NCI-H2029 treated with DMSO at 0.1 percent for 48 hours (cell line): ENCODE measurements around the gene PRDM2.

Source experiments
- DNase-seq: peaks from one replicate; lab custom pipeline; 2025; lab: John Stamatoyannopoulos, UW

PRDM2 gene

DNA sequence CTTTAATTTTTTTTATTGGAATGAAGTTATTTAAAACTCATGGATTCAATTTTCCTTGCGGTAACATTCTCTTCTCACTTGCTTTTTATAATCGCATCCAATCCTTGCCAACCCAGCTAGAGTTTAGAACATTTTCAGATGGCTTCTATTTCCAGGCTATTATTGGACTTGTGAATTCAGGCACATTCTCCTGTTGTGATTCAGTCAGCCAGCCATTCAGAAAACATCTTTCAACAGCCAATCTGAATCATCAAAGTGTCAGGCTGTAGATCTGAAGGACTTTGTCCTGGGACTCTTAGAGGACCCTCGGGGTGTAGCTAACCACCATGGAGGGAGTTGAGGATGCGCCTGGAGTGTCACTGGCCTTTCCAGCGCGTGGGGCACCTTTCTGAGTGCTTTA, 92.4 kb downstream of the PRDM2 start:
- no peak for DNase-seq

DNA sequence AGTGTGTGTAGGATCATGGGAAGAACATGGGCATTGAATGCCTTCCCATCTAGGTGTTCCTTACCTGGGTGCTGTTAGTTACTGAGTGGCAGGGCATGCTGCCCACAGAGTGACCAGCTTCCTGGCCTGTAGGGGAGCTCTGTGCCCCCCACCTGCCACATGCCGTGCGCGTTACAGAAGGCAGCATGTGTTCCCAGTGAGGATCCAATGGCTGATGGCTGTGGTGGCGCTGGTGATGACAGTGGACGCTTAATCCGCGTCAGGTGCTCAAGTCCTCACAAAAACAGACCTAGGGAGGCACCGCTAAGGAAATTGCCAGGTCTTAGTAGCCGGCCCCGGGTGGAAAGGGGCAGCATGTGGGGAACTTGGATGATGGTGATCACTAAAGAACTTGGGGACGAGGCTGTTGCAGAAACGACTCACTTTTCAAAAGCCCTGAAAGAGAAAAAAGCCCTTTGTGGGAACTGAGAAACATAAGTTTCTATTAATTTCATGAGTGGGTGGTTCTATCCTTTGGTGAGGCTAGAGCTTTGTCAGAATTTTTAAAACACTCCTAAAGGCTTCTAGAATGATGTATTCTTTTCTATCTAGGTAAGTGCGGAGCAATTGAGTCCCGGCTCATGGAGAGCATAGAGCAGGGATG, 93.2 kb downstream of the PRDM2 start:
- no peak for DNase-seq

DNA sequence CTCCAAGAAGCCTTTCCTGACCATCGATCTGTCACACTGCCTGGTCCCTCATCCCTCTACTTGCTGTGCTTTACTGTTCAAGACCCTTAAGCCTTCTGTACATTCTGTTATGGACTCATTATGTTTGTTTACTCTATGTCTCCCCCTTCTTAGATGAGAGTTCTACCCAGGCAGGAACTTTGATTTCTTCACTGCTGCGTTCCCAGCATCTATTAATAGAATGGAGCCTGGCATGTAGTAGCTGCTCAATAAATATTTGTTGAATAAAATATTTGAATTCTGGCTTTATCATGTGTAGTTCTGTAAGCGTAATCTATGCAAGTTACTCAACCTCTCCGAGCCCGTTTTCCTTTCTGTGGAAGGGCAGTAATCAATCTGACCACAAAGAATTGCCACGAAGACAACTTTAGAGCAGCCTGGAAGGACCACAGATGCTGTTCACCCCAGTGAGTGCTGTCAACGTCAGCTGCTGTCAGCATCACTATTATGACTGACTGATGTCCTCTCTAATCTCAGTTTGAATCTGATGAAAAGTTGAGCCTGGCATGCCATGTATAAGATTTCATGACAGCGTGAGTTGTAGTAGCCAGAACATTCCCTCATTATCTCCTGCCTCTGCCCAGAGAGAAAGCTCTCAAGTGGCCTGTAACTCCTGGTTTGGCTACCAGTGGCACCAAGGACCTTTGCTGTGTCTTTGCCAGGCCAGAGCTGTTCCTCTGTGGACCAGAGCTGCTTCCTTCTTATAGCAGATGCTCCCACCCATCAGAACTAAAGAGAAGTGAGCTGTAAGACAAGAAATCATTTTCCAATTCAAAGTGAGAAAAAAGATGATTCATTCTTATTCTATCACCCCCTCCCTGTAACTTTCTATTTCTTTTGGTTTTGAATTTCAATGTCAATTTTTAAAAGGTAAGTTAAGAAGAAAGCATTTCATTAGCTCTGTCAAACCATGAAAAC, 94.5 kb downstream of the PRDM2 start:
- DNase-seq = no peak

DNA sequence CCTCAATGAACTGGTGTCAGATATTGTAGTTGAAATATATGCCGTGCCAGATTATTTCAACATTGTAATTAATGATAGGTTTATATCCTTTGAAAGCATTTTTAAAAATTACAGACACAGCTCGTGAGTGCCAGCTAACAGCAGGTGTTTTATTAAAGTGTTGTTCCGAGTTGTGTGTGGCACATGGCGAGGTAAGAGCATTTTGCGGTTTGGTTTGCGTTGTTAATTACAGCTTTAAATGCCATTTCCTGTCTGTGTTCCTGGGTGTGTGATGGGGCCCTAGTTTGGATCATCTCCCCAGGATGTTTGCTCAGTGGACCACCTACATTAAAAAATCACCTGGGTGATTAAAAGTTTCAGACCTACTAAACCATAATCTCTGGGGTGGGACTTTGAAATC, 97.4 kb downstream of the PRDM2 start:
- peak; percentile 43 for DNase-seq

DNA sequence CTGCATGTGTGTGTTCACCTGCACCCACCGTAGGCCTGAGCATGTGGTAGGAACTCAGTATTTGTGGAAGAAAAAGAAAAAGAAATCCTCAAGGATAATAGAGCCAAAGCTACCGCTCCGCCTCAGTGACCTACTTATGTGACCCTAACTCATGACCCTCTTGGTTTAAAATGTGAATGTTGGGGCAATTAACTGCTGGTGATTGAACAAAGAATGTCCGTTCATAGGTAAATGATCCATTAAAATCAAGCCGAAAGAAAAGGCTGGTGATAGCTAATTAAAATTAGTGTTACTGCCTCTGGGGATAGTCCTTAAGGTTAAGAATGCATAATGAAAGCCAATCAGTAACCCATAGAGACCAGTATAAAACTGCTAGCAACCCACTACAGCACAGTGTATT, 98.1 kb downstream of the PRDM2 start:
- DNase-seq = no peak

DNA sequence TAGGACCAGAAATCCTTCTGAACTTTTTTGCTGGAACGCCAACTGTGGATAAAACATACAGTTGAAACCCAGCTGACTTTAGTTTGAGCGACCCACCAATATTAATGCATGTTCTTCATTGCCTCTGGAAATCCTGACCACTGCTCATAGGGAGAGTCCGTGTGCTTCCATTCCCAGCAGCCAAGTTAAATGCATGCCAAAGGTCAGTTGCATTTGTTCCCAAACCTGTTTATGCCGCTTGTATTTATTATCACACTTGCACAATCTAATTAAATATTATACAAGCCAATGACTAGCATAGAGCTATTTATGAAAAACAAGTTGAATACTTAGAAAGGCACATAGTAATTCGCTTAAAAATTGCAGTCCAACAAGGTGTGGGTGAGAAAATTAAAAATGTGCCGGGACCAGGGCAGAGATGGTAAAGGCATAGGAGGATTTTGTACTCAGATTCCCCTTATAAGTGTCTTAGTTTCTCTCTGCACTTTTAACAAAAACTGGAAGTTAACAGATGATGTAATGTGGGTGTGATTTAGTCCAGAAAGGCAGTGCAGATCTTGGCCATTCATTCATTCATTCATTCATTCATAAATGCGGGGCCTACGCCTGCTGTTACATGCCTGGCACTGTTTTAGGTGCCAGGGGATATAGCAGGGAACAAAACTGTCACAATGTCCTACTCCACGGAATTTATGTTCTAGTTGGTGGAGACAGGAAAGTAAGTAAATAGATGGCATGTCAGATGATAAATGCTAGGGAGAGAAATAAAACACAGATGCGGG, 99.7 kb downstream of the PRDM2 start:
- DNase-seq = no peak

DNA sequence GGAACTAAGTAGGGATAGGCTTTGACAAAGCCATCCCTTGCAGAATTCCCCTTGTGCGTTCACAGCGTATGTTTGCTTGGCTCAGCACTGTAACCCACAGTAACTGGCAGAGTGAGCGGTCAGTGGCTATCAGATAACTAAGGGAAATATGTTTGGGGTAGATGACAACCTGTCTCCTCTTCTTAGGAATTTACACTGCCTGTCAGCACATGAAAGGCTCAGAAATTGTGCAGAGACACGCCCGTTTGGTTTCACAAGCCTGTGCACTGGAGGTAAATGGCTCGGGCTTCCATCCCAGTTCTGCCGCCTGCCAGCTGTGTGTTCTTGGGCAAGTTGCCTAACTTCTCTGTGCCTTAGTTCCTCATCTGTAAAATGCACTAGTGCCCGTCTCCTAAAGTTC, 101.2 kb downstream of the PRDM2 start:
- DNase-seq = no peak

DNA sequence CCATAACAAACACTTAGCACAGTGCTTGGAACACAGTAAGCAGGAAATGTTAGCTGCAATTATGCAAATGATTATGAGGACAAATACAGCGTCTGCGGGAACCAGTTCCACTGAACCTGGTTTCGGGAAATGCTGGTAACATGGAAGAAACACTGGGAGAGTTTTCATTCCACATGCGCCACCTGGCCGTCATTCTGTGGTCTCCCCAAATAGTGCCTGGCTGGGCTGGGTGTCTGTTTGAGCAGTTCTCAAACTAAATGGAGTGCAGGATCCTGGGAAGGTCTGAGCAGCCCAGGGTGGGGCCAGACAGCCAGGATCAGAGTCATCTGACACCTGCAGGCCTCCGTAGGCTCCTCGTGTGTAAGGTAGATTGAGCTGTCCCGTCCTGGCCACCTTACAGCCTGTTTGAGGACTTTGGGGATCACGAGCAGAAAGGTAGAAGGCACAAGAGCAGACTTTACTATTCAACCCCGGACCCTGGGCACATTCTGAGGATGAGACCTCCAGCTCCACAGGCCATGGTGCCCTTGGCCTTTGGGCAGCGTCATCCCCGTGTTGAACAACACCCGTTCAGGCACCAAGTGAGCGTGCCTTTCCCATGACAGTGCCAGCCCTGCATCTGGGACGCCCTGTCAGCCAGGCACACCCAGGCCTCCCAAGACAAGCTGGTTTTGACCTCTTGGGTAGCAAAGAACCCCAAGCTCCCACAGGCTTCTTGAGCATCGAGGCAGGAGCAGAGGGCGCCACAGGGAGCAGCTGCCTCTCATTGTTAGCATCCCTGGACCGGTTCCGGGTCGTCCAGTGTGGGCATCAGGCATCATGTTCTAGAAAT, 101.9 kb downstream of the PRDM2 start:
- peak; percentile 23 for DNase-seq

DNA sequence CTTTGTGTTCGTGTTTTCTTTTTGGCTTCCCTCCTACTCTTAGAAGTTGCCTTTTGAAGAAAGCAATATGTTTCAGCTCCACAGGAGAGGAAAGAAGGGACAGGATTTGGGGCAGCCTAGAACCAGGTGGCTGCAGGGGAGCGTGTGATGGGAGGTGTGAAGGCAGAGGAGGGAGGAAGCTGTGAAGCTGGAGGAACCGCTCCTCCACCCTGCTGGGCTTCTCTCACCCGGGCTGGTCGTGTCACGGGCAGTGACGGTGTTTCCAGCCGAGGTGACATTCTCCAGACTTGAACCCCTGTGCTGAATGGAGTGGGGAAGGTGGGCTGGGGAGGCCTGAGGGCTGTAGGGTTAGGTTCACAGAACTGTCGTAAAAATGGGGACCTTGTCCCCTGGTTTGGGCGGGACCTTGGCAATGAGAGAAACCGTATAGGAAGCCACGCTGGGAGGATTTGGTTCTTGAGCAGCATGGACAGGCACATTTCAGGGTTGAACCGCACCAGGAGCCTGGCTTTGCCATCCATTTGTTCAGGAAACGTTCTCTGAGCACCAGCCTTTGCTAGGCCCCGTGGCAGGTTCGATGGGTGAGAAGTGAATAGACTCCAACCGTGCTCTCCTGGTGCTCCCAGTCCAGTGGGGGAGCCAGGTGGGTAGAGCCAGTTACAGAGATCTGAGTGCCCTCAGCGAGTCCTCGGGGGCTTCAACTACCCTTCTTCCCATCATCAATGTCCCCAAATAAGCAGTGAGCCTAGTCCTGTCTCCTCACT, 103.0 kb downstream of the PRDM2 start:
- no peak for DNase-seq

DNA sequence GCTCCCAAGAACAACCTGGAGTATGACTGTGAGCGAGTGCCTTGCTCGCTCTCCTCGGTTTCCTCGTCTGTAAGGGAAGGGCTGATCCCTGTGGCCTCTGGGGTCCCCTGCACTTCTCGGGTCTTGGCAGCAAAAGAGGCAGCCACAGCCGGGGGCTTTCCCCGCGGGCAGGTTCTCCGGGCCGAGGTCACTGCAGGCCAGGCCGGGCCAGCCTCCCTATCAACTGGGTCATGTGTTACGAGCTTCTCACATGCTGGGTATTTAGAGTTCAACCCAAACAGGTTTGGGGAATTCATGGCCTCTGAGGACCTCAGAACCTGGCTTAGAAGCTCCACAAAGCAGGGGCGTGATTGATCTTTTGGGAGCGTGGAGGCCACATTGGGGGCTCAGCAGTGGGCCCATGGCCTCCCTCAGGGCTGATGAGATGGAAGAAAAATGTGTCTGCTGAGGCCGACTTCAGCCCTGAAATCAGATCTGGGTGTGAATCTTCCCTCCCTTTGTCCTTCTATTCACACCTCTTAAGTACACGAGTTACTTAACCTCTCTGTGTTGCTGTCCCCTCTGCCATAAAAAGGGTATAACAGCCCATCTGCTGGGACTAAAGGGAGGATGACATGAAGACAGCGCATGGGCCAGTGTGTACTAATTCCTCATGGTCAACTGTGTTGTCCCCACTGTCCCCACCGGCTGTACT, 103.7 kb downstream of the PRDM2 start:
- DNase-seq = no peak

DNA sequence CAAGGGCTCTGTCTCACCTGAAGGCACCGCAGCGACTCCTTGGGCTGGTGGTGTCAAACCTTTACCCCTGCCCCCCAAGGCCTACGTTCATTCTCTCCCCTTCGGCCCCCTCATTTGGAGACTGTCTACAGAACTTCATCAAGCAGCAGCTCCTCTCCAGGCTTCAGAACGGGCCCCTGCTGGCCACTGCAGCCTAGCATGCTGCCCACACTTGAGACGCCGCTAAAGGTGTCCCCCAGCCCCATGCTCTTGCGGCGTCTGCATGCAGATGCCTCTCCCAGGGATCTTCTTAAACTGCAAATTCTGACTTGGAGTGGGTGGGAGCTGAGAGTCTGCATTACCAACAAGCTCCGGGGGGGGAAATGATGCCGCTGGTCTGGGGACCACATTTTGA, 104.2 kb downstream of the PRDM2 start:
- no peak for DNase-seq

DNA sequence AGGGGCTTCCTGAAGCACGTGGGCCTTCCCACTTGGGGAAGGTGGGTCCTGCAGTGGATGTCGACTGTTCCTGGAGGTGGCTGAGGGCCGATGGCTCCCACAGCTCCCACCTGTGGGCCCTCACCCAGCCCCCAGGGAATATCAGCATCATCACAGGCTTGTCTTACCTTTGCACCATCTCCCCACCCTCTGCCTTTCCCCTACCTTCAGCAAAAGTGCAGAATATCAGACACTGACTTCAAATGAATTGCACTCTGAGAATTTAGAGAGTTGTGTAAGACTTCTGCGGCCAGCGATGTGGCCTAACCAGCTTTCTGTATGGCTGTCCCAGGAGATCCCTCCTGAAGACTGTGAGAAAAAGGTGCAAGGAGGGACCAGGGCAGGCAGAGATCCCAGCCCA, 105.4 kb downstream of the PRDM2 start:
- DNase-seq = no peak

DNA sequence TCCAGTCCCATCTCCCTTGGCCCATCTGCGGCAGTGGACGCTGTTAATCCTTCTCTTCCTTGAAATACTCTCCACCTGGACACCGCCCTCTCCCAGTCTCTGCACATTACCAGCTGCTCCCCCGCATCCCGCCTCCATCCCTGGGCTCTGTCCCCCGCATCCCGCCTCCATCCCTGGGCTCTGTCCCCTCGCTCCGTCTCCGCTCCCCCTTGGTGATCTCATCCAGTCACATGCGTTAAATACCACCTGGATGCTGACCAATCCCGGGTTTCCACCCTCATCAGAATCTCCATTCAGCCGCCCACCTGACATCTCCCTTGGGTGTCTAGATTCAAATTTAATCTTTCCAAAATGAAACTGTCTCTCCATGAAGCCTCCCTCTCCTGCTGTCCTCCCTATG, 106.1 kb downstream of the PRDM2 start:
- DNase-seq = no peak

DNA sequence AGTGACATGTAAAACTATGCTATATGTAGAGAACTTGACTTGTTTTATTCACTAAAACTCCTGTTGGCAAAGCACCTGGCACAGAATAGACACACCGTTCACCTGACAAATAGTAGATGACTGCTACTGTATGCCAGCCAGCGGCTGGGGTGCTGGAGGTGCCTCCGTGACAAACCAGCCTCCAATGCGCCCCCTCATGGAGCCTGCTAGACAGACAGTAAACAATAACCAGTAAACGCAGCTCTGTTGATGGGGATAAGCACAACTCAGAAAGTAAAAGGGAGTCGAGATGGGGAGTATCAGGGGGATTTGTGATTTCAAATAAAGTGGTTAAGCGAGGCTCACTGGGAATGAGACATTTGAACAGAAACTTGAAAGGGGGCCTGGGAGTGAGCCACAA, 107.2 kb downstream of the PRDM2 start:
- DNase-seq = no peak

DNA sequence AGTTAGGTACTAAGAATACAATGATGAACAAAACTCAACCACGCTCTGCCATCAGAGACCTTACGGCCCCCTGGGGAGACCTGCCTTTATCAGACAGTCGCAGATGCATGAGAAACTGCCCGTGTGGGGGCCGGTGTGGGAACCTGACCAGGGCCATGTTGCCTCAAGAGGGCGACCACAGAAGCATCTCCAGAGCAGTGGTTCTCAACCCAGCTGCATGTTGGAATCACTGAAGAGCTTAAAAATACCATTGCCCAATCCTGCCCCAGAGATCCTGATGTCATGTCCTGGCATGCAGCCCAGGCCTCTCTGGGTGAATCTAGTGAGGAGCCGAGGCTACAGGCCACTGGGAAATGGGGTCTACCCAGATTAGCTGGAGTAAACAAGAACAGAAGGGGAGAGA, 108.7 kb downstream of the PRDM2 start:
- DNase-seq = no peak

DNA sequence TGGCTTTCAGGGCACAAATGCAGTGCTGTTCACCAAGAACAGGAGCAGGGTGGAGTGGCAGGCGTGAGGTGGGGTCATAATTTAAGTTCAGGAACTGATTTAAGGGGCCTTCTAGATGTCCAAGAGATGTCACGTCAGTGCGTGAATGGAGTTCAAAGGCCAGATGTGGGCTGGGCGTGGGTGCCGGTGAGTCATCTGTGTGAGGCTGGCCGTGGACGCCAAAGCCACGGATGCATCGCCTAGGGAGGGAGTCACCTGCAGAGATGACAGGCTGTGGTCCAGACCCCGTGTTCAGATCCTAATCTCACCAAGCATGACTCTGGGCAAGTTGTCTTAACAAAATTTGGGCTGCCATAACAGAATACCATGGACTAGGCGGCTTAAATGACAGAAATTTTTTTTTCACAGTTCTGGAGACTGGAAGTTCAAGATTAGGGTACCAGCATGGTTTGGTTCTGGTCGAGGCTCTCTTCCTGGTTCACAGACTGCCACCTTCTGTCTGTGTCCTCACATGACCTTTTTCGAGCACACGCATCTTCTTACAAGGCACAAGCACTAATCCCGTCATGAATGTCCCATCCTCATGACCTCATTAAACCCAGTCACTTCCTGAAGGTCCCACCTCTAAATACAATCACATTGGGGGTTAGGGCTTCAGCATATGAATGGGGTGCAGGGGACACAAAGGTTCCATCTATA, 109.6 kb downstream of the PRDM2 start:
- no peak for DNase-seq

DNA sequence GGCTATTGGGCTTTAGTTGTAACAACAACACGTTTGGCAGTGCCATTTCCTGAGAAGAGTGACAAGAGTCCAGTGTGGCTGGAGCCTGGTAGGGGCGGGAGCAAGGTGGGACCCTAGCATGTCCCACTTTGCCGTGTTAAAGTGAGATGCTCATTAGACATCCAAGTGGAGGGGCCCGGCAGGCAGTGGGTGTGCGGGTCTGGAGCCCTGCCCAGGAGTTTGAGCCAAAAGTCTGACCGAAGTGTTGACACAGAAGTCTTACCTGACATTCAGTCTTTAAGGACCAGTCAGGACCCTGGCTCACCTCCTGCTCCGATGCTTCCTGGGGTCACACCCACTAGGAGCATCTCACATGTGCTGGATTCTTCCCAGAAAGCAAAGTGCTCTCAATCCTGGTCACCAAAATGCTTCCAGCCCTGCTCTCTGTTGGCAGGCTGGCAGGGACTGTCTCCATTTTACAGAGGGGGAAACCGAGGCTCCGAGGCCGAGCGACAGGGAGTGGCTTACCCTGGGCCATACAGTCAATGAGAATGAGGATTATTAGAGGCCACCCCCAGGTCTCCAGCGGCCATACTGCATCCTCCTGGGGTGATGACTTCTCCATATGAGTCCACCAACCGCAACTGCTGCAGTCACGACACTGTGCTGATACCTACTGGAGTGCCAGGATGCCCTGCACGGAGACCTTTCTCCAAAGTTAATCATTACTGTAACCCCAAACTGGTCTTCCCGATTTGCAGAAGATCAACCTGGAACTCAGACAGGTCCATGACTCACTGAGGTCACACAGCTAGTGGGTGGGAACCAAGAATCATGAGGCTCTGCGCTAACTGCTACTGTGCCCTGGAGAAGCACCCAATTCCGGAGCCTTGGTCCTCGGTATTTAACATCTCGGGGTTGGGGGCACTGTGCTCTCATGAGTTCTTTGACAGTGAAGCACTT, 112.7 kb downstream of the PRDM2 start:
- DNase-seq = no peak

DNA sequence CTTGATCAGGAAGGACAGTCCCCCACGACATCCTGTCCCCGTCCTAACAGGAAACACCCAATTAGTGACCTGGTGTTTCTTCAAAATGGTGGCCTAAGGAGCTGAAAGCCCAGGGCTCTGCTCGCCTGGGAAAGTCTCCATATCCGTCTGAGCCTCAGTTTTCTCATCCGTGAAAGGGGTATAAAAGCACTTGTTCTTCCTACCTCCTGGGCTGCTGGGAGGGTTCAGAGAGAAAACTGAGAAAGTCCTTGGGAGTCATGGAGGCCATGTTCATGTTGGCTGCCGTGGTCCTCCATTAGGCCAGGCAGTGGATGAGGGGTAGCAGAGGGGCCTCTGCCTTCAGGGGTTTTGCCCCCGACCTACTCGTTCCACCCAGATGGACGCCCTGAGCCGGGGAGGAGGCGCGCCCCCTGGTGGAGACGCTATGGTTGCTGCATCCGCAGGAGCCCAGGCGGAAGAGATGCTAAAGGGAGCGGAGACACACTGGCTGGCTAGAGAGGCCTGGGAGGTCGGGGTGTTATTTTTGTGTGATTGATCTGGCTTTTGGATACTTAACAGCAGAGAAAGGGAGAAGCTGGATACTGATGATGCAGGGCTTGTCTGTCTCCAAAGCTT, 113.5 kb downstream of the PRDM2 start:
- no peak for DNase-seq
